ACC112 (cell line): ENCODE results near the gene IPCEF1.

ENCODE experiments used
- H2AFZ ChIP-seq: fragments of 200-600 bp; sonication (generic); one replicate; pipeline ENCODE4 v1.6.0; 2017; ENCODE audit warnings: antibody characterized with exemption, low read length; ENCODE audit not compliant: unreplicated experiment
- H3K27ac ChIP-seq: fragments of 200-600 bp; sonication (generic); 2 replicates; pipeline ENCODE4 v1.5.1; 2014; ENCODE audit warnings: low read depth, mild to moderate bottlenecking, antibody characterized with exemption, low read length, moderate library complexity
- H3K27me3 ChIP-seq: fragments of 200-600 bp; sonication (generic); 2 replicates; pipeline ENCODE4 v1.6.1; 2014; ENCODE audit warnings: mild to moderate bottlenecking, antibody characterized with exemption, low read length, moderate library complexity, mixed read lengths; ENCODE audit not compliant: insufficient read depth
- H3K36me3 ChIP-seq: fragments of 200-600 bp; sonication (generic); 2 replicates; pipeline ENCODE4 v1.6.1; 2016; ENCODE audit warnings: mild to moderate bottlenecking, antibody characterized with exemption, low read length, moderate library complexity, mixed read lengths; ENCODE audit not compliant: insufficient read depth
- H3K4me1 ChIP-seq: fragments of 200-600 bp; sonication (generic); one replicate; pipeline ENCODE4 v1.6.1; 2016; ENCODE audit warnings: low read length, mixed read lengths; ENCODE audit not compliant: insufficient read depth, unreplicated experiment, control insufficient read depth
- H3K4me3 ChIP-seq: fragments of 200-600 bp; sonication (generic); 2 replicates; pipeline ENCODE4 v1.5.1; 2014; ENCODE audit warnings: mild to moderate bottlenecking, low read depth, low read length
- H3K79me2 ChIP-seq: fragments of 200-600 bp; sonication (generic); one replicate; pipeline ENCODE4 v1.6.0; 2016; ENCODE audit warnings: low read length; ENCODE audit not compliant: control insufficient read depth, unreplicated experiment, insufficient read depth

IPCEF1 gene

GRCh38 chr6:154164397-154164796, 192.2 kb downstream of the IPCEF1 start:
- Histone ChIP-seq H3K4me3 (no peak overlapping the region), H2AFZ (no peak overlapping the region)

GRCh38 chr6:154161689-154162088, 194.9 kb downstream of the IPCEF1 start:
- Histone ChIP-seq H3K4me3 (no peak overlapping the region), H3K79me2 (no peaks in the 10 kb centered on the region), H3K27ac (no peak overlapping the region), H2AFZ (no peak overlapping the region), H3K36me3 (no peaks in the 10 kb centered on the region), H3K4me1 (no peaks in the 10 kb centered on the region), H3K27me3 (no peaks in the 10 kb centered on the region)

More at GRCh38 chr6:154164397-154164796, 192.2 kb downstream of the IPCEF1 start:
- no peaks in the 10 kb centered on the region for H3K27me3 ChIP-seq
- H3K36me3 ChIP-seq, result no peaks in the 10 kb centered on the region
- 0 out of 2 replicates have a peak overlapping the region, but pooled peaks have one; percentile 5 for H3K27ac ChIP-seq
- H3K4me1 ChIP-seq, result no peaks in the 10 kb centered on the region
- H3K79me2 ChIP-seq, result no peaks in the 10 kb centered on the region

- Histone ChIP-seq H2AFZ (no peak overlapping the region), H3K4me1 (no peaks in the 10 kb centered on the region), H3K79me2 (no peaks in the 10 kb centered on the region), H3K27ac (no peak overlapping the region), H3K36me3 (no peaks in the 10 kb centered on the region), H3K4me3 (no peak overlapping the region), H3K27me3 (no peaks in the 10 kb centered on the region)
Measured at GRCh38 chr6:154159126-154159525, 197.5 kb downstream of the IPCEF1 start.

GRCh38 chr6:154157706-154158105, 198.9 kb downstream of the IPCEF1 start:
- Histone ChIP-seq H3K27ac (no peak overlapping the region), H3K4me3 (peak overlapping the region; percentile 65), H3K27me3 (no peaks in the 10 kb centered on the region), H3K79me2 (no peaks in the 10 kb centered on the region), H2AFZ (peak overlapping the region; percentile 87), H3K4me1 (no peaks in the 10 kb centered on the region), H3K36me3 (no peaks in the 10 kb centered on the region)

GRCh38 chr6:154157082-154157481, 199.5 kb downstream of the IPCEF1 start:
- Histone ChIP-seq H2AFZ (peak overlapping the region; percentile 87), H3K36me3 (no peaks in the 10 kb centered on the region), H3K27me3 (no peaks in the 10 kb centered on the region), H3K4me3 (peak overlapping the region; percentile 65), H3K27ac (no peak overlapping the region), H3K4me1 (no peaks in the 10 kb centered on the region), H3K79me2 (no peaks in the 10 kb centered on the region)

- no peaks in the 10 kb centered on the region for H3K4me1 ChIP-seq
- no peaks in the 10 kb centered on the region for H3K27me3 ChIP-seq
- H3K79me2 ChIP-seq, result no peaks in the 10 kb centered on the region
- H2AFZ ChIP-seq, result peak overlapping the region; percentile 87
- H3K36me3 ChIP-seq, result no peaks in the 10 kb centered on the region
- H3K27ac ChIP-seq, result no peak overlapping the region
- no peak overlapping the region for H3K4me3 ChIP-seq
Measured at GRCh38 chr6:154156135-154156896, 200.3 kb downstream of the IPCEF1 start.

GRCh38 chr6:154154389-154154967, 202.1 kb downstream of the IPCEF1 start:
- H3K4me3 ChIP-seq, result no peak overlapping the region
- no peak overlapping the region for H2AFZ ChIP-seq
- no peaks in the 10 kb centered on the region for H3K36me3 ChIP-seq
- no peak overlapping the region for H3K27ac ChIP-seq
- no peaks in the 10 kb centered on the region; the same call in 1 of the 2 replicates for H3K27me3 ChIP-seq
- no peaks in the 10 kb centered on the region for H3K79me2 ChIP-seq
- no peaks in the 10 kb centered on the region for H3K4me1 ChIP-seq

- Histone ChIP-seq H3K4me1 (no peaks in the 10 kb centered on the region), H3K36me3 (no peaks in the 10 kb centered on the region), H2AFZ (no peak overlapping the region)
Measured at GRCh38 chr6:154143753-154144152, 212.8 kb downstream of the IPCEF1 start.

GRCh38 chr6:154140743-154141142, 215.9 kb downstream of the IPCEF1 start:
- H3K36me3 ChIP-seq, result no peaks in the 10 kb centered on the region
- H2AFZ ChIP-seq, result no peak overlapping the region
- no peak overlapping the region for H3K27ac ChIP-seq
- no peak overlapping the region for H3K4me3 ChIP-seq
- no peaks in the 10 kb centered on the region for H3K4me1 ChIP-seq
- H3K79me2 ChIP-seq, result no peaks in the 10 kb centered on the region
- H3K27me3 ChIP-seq, result peaks cover 17% of the 10 kb centered on the region

More at GRCh38 chr6:154143753-154144152, 212.8 kb downstream of the IPCEF1 start:
- Histone ChIP-seq H3K27ac (no peak overlapping the region), H3K79me2 (no peaks in the 10 kb centered on the region), H3K4me3 (no peak overlapping the region), H3K27me3 (peaks cover 31% of the 10 kb centered on the region)

GRCh38 chr6:154139892-154140291, 216.7 kb downstream of the IPCEF1 start:
- H3K27ac ChIP-seq, result no peak overlapping the region
- H3K36me3 ChIP-seq, result no peaks in the 10 kb centered on the region
- no peaks in the 10 kb centered on the region for H3K79me2 ChIP-seq
- no peak overlapping the region for H3K4me3 ChIP-seq
- H3K27me3 ChIP-seq, result peaks cover 8% of the 10 kb centered on the region; the same call in 1 of the 2 replicates
- H2AFZ ChIP-seq, result no peak overlapping the region
- H3K4me1 ChIP-seq, result no peaks in the 10 kb centered on the region

- H2AFZ ChIP-seq, result no peak overlapping the region
Measured at GRCh38 chr6:154138793-154139192, 217.8 kb downstream of the IPCEF1 start.

More at GRCh38 chr6:154138793-154139192, 217.8 kb downstream of the IPCEF1 start:
- H3K36me3 ChIP-seq, result no peaks in the 10 kb centered on the region
- H3K4me3 ChIP-seq, result no peak overlapping the region
- no peaks in the 10 kb centered on the region for H3K79me2 ChIP-seq
- no peaks in the 10 kb centered on the region for H3K4me1 ChIP-seq
- H3K27me3 ChIP-seq, result 0 out of 2 replicates have a peak, but pooled peaks cover 7% of the 10 kb centered on the region
- H3K27ac ChIP-seq, result no peak overlapping the region
